ENCODE data around the gene CERS6.

CERS6 gene

DNA sequence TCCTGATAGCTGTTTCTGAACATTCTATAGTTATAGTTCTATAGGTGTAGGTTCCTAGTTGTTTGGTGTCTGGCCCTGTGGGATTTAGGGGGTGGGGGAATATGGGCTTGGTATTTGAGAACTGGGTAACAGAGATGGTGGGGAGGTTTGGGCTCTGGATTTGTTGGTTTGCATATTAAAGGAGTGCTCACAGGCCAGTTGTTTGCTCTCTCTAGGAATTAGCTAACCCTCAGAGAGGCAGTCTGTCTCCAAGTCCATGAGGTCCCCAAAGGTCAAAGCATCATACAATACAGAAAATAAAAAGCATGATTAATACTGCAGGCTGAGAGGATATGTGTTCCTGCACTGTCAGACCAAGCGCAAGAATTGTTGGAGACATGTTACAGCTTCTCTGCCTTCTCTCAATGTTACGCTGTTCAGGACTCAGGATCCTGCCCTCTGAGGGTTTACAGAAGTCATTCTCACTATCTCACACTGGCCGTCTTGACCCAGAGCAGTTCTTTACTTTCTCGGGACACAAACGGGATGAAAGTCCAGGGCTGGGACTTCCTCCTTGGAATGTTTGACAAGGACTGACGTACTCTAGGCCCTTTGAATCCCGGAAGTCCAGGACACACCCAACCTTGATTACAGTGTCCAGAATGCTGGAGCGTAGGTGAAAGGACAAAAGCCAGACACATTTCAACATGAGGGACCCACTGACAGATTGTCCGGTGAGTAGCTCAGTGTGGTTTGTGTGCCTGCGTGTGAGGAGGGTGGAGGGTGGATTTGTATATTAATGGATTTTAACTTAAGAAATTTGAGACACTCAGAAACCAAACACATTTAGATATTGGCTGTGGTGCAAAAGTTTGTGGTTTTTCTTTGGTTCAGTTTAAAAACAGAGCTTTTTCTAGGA is 346.1 kb downstream of the CERS6 start, which contains the start of gene NOSTRIN:
TSS of gene NOSTRIN (plus strand) at position 677 of the 898 bp plus-strand sequence. CDS start at position 687, 10 bp downstream.
- DNase-seq (ENCODE audit: low spot score), result no peak

DNA sequence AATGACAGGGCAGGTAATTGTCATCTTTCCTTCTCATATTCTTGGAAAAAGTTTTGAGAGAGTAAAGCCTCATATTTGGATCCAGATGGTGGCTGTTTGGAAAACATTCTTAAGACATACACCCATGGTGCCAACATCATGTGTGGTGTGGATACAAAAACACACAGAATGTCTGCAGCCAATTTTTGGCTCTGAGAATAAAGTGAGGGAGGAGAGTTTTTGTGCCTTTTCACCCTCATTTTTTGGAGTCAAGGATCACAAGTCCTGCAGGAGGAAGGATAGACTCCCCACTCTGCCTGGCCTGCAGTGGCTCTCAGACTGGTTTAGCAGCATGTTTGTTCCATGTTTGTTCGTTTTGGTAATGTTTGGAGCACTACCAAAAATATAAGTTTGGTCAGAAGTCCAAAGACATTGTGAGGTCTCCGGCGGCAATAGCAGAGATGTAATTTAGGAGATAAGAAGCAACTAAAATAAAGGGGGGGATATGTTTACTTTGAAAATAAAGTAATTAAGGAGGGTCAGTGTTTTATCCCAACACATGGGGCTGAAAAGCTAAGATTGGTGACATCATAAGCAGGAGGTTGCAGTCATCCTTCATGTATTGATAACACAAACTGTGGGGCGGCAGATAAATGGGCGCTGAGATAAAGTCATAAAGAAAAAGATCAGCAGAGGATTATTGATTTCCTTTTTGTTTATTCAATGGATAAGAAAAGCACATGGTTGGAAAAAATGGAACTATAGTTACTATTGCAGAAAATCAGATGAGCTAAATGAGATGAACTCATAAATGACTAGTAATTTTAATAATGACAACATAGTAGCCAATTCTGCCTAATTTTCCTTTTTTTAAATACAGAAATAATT is 347.0 kb downstream of the CERS6 start:
- no peak for DNase-seq (ENCODE audit: low spot score)

DNA sequence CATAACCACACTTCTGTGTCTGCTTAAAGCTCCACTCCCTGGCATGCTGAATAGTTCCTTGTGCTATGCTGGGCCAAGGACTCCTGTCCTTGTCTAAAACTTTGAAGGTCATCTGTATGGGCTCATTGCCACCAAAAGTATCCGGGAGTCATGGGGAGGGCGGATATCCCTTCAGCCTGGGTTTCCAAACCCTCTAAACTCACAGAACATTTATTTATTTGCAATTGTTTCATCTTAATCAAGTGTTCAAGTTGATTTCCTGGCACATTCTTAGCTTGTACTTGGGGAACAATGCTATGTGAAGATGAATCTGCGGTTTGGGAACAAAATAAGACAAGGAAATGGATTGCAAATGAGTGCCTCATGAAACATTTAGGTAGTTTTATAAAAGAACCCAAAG is 348.1 kb downstream of the CERS6 start:
- DNase-seq (ENCODE audit: low spot score), result no peak

DNA sequence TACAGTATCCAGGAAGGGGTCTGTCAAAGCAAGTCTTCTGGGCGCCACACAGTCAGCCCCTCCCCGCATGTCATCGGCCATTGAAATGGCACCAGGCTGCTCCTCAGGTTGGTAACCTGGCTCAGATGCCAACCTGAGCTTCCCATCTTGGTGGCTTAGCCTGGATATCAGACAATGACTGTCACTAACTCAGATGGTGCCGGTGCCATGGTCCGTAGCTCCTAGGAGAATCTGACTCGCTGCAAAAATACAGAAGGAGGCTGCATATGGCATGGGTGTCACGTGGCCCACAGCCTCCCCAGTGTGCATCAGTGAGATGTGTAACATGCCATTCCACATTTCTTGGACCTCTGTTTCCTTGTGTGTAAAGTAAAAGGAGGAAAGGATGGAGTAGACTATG is 349.5 kb downstream of the CERS6 start:
- DNase-seq (ENCODE audit: low spot score), result no peak

DNA sequence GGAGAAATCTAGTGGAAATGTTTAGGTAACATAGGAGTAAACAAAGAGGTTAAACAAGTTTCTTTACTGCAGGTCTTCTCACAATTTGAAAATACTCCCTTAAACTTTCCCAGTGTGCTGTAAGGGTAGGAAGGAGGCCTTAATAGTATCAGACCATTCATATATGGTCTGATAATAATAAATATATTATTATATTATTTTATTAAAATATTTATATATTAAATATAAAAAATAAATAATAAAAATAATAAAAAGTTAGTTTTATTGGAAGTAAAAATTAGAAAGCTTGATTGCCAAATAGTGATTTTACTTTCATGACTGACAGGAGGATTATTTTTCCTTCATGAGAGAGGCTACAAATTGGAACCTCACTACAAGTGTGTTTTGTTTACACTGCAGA is 353.5 kb downstream of the CERS6 start:
- DNase-seq (ENCODE audit: low spot score), result no peak

DNA sequence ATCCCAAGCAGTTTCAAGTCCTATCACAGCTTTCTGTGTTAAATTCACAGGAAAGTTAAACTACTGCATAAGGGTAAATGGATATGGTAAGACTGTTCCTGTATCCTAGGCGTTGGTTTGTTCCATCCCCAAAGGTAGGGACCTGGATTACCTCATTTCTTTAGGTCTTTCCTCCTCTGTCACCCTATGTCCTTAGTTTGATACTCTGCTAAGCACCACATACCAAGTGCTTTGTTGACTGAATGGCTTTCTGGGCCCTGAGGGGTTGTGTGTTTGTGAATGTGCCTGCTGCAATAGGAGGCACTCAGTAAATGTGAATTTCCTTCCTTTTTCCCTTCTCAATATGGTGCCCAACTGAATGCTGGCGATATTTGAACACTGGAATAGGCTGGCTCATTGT is 354.2 kb downstream of the CERS6 start:
- DNase-seq (ENCODE audit: low spot score), result no peak

DNA sequence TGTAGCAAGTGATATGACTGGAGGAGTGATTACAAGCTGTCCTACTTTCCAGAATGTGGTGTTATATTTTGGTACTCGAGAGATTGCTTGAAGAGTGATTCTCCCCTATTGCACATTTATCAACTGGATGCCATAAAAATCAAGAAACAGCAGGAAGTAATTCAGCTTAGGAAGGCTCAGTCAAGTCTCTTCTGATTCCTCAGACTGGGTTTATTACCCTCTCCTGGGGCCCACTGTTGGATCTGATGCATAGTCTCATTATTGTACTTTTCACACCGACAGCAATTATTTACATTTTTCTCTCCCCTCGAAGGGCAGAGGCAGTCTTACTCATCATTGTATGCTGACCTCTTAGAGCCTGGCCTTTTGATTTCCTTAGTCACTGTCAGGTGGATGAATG is 355.6 kb downstream of the CERS6 start:
- DNase-seq (ENCODE audit: low spot score), result no peak

DNA sequence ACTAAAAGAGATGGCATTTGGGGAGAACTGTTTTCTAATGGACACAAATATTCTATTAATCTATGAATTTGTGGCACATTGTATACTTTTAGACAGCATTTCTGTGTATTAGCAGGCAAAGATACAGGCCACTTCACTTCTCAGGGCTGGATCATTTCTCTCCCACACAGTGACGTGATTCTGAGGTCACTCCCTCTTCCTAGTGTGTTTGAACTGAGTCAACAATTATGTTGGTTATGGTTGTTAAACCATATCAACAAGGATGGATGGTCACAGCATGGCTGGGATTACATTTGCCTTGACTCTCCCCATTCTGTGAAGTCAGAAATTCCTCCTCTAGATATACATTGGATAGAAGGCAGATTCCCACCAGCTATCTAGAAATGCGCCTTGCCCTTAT is 358.0 kb downstream of the CERS6 start:
- DNase-seq (ENCODE audit: low spot score), result no peak

DNA sequence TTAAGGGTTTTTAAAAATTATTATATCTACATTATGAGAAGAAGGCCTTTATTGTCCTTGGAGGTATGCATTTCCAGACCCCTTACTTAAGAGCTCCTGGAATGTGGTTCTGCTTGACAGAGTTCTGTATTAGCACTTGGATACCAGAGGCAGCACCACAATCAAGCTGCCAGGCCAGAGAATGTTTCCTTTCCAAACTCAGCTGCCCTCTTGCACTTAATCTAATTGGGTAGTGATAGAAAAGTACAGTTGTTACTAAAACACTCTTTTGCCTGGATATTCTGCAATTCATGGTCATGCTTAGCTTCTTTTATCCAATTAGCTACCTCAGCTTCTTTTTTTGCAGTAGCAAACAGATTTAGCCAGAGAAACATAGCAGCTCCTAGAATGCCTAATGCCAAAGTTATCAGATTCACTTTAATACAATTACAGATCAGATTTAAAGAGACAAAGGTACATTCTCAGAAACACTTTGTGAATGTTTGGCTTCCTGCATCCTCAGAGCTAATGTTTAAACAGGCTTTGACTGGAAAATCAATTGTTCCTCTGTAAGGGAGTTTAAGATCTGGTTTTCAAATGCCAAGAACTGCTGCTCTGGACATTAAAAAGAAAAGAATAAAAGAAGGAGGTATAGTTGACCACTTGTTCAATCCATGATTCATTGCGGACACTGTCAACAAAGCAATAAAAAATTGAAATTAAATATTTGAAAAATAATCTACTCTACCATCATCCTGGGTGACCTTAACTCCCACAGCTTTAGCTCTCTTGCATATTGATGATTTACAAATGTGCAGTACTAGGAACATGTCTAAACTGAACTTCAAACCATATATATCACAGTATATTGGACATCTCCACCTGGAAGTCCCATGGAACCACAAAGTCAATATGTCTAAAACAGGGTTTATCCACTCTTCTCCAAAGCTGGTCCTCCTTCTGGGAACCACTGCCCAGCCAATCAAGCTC is 359.2 kb downstream of the CERS6 start:
- DNase-seq (ENCODE audit: low spot score), result no peak

DNA sequence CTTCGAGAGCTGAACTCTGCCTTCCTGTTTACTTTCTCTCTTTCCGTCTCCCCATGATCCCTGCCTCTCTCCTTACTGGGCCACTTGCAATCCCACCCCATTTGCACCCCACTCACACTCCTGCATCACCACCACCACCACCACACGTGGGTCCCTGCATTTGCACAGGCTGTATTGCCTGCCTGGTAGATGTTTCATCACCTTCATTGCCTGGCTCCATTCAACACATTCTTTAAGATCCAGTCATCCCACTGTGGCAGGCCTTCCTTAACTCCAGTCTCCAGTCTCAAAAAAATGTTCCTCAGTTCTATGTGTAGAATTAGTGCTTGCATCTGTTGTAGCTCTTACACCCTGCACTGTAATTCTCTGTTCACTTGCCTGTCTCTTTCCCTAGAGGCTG is 360.3 kb downstream of the CERS6 start:
- no peak for DNase-seq (ENCODE audit: low spot score)

DNA sequence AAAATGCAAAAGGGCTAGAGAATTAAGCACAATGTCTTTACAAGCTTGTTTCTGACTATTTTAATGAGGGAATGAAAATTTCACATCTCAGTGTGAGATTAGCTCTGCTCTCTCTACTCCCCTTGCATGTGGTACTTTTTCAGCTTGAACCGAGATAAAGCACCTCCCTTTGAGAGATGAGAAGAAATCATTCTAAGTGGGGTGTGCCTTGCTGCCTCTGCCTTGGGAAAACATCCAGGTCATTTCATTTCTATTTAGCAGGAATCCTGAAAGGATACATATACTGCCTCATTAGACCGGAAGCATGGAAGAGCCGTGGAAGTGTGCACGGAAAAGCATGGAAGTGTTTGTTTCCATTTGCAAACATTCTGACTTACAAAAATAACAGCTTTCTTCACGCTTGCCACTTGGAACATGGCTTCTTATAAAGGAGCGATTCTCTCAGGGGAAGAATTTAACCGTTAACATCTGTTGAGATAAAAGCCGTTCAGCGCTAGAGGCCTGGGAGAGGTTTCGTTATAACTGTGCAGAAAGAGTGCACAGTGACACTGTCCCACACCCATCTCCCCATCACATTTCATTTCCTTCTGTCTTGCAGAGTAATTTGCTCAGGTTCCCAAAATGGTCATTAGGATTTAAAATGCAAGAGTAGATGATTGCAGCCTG is 363.1 kb downstream of the CERS6 start:
- no peak for DNase-seq (ENCODE audit: low spot score)

DNA sequence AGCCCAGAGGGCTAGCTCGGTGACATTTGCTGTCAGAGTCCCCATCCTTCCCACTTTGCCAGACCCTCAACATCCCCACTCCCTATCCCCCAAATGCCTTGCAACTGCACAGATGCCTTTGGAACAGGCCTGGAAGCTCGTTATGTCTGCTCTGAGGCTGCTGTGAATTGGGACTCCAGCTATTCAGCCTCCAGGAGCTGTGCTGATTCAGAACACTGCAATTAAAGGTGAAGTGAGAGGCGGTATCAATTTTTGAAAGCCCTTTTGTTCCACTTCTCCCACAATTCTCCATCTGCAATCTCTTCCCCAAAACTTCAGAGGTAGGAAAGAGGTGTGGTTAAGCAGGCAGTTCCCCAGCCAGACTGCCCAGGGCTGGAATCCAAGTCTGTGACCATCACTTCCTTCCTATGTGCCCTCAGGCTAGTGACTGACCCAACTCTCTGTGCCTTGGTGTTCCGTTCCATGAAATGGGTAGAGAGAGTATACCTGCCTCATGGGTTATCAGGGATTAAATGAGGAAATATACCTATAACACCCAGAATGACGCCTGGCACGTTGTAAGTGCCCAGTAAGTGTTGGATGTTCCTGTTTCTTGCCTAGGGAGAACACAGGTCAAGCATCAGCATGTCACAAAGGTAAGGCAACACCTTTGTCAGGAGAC is 363.9 kb downstream of the CERS6 start:
- no peak for DNase-seq (ENCODE audit: low spot score)

DNA sequence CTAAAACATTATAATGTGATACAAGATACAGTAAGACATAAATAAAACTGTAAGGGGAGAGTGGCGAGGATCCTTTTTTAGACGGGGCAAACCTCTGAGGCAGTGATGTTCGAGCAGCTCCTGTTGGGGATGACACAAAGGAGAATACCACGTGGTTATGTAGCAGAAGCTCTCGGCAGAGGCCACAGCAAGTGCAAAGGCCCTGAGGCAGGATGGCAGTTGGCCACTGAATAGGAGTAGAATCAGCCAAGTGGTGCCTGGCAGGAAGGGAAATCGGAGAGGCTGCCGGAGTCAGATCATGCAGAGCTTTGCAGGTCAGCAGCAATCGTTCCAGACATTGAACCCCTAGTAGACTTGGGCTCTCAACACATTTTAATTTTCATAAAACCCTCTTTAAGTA is 365.5 kb downstream of the CERS6 start:
- DNase-seq (ENCODE audit: low spot score), result no peak

DNA sequence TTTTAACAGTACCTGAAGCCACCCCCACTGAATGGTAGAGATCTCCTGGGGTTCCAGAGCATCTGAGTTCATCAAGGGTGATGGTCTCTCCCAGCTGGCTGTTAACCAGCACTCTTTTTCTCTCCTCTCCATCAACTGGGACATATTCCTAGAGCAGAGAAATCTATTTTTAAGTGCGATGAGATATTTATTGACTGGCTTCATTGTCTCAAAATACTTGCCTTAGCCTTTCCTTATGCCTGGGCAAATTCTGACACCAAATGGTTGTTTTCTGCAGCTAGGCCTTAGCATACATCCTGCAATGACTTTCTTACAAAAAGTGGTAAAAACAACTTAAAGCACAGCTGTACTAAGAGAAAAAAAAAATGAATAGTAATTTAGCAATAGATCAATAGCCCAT is 365.9 kb downstream of the CERS6 start:
- DNase-seq (ENCODE audit: low spot score), result no peak
